Heart left ventricle (tissue), 13 donors: ENCODE data around the gene USP35.

Source experiments
- POLR2A ChIP-seq, 2 donors: fragments of 450-650 bp; IDR thresholded peaks; one replicate each; pipeline ENCODE4 v1.6.1; 2017; ENCODE audit warnings: antibody characterized with exemption in 2 of 2, mild to moderate bottlenecking in 2 of 2, moderate library complexity in 2 of 2
- TF ChIP-seq, protein P1 (sequence below), 12 donors: fragments of 200-600 bp; sonication (generic) in 4 of 12; IDR thresholded peaks; one replicate each; pipeline versions ENCODE4 v1.5.0 to v1.8.0; 2018 to 2022; ENCODE audit warnings: antibody characterized with exemption in 12 of 12, mild to moderate bottlenecking in 5 of 12
- donor health status: ischemic (EF 13 %, LVEDD 7.1; RV severe dilation, severe dysfunction).
- donor health status: DM: no; HTN: yes; CAD: no.
- donor health status: DM: no; HTN: no; CAD: no.
- donor health status: ischemic (EF 25% LVEDD 6.9; RV normal size, moderate dysfunction).
- donor health status: ischemic (EF 25% LVEDD 5.7; RV mildly dilated, moderate dysfunction).
- donor health status: ischemic (EF 35%, LVEDD 5.7; RV mildly dilated, moderate dysfunction).
- donor health status: nonischemic (EF 11% LVEDD 7.7; RV severe dilation, severe dysfunction).
- donor health status: DM: yes; HTN: yes; CAD: no.
- donor health status: PGD.
- donor health status: ischemic (EF 29% LVEDD 5.4; RV normal size, mild dysfunction).
- donor health status: nonischemic (EF 23%, LVEDD 6.1; RV moderate dilation, normal function).

- TF ChIP-seq POLR2A (IDR thresholded peaks at IDR 0.05): no peak
- TF ChIP-seq, protein P1, sequence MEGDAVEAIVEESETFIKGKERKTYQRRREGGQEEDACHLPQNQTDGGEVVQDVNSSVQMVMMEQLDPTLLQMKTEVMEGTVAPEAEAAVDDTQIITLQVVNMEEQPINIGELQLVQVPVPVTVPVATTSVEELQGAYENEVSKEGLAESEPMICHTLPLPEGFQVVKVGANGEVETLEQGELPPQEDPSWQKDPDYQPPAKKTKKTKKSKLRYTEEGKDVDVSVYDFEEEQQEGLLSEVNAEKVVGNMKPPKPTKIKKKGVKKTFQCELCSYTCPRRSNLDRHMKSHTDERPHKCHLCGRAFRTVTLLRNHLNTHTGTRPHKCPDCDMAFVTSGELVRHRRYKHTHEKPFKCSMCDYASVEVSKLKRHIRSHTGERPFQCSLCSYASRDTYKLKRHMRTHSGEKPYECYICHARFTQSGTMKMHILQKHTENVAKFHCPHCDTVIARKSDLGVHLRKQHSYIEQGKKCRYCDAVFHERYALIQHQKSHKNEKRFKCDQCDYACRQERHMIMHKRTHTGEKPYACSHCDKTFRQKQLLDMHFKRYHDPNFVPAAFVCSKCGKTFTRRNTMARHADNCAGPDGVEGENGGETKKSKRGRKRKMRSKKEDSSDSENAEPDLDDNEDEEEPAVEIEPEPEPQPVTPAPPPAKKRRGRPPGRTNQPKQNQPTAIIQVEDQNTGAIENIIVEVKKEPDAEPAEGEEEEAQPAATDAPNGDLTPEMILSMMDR (IDR thresholded peaks at IDR 0.05): no peak
Measured at GRCh38 chr11:78205256-78205655, 16.5 kb downstream of the USP35 start.
